8988T (cell line): ENCODE data around the gene FLT1.

ENCODE experiments used
- DNase-seq: peaks from one replicate; pipeline ENCODE4 v3.0.0; 2011

The FLT1 gene

DNA sequence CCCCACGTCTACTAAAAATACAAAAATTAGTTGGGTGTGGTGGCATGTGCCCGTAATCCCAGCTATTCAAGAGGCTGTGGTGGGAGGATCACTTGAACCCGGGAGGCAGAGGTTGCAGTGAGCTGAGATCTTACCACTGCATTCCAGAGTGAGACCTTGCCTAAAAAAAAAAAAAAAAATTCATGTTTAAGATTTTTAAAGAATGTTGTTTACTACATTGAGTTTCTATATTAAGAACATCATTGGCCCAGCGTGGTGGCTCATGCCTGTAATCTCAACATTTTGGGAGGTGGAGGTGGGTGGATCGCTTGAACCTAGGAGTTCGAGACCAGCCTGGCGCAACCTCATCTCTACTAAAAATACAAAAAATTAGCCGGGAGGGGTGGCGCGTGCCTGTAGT lies 31.9 kb upstream of the FLT1 start:
- no peak for DNase-seq

DNA sequence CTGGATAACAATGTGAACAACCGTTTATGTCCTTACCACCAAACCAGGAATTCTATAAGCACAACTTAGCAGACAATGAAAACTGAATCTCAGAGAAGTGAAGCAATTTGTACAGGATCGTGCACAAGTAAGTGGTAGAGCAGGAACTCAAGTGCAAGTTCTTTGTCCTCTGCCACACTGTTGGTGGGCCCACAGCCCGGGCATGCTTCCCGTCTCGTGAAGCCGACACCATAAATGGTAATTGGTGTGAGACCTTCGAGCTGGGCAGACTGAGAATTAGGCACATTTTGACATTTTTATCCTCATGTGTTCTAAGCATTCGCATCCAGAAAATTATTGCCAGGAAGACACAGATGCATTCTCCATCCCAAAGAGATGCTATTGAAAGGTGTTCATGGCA lies 27.9 kb upstream of the FLT1 start:
- DNase-seq: no peak

DNA sequence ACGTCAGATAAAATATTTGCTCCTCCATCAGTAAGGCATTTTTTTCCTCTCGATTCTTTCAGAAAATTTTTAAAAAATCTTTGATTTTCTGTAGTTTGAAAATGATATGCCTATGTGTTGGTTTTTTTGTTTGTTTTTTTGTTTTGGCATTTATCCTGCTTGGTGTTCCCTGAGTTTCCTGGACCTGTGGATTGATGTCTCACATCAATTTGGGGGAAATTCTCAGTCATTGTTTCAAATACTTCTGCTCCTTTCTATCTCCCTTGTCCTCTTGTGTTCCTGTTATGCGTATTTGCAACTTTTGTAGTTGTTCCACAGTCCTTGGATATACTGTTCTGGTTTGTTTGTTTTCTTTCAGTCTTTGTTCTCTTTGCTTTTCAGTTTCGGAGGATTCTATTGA lies 18.8 kb upstream of the FLT1 start:
- DNase-seq: no peak

DNA sequence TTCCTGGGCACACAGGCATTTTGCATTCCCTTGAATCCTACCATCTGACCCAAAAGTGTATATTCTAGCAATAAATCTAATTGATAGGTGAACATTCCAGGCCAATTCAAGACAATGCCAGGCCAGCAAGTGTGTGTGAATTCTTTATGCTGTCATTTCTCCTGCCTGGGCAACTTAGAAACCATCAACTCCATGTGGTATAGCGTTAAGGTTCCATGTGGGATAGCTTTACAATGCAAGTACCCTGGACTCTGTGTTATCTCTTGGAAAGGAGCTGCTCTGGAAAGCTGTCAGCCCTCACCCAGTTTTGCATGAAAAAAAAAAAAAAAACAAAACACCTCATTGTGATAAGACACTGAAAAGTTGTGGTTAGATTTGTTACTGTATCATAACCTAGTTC lies 15.6 kb upstream of the FLT1 start:
- DNase-seq: no peak

DNA sequence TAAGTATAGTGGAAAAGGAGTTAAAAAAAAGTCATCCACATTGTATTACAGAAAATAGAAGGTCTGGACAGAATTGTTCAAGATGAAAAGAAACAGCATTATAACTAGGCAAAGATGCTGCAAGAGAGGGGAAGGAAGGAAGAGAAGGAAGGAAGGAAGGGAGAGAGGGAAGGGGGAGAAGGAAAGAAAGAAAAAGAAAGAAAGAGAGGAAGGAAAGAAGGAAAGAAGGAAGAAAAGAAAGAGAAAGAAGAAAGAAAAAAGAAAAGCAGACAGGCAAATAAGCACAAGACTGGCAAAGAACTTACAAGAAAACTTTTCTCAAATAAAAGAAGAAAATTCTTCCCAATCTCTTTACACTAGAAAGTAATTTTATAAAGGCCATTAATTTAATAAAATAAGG lies 15.1 kb upstream of the FLT1 start:
- no peak for DNase-seq

DNA sequence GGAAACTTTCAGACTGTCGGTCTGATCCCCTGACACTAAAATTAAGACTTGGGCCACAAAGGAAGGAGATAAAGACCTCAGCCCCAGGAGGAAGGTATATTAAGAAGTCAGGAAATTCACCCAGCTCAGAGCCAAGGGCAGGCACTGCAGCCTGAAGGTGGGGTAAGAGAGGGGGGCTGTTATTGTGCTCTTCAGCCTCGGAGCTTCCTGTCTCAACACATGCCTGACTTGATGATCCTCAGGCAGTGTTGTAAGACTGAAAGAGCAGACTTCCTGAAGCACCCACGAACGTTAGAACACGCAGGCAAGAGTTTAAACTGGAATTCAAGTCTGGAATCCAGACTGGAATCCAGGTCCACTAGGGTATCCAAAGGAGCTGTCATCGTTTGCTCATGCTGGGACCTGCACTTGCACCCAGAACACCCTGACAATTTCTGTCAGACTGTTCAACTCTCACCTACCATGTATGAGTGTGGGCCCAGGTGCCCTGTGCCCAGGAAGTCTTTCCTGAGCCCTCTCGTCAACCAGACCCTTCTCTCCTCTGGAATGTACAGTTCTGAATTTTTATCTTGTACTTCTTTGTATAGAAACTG lies 10.7 kb upstream of the FLT1 start:
- no peak for DNase-seq

DNA sequence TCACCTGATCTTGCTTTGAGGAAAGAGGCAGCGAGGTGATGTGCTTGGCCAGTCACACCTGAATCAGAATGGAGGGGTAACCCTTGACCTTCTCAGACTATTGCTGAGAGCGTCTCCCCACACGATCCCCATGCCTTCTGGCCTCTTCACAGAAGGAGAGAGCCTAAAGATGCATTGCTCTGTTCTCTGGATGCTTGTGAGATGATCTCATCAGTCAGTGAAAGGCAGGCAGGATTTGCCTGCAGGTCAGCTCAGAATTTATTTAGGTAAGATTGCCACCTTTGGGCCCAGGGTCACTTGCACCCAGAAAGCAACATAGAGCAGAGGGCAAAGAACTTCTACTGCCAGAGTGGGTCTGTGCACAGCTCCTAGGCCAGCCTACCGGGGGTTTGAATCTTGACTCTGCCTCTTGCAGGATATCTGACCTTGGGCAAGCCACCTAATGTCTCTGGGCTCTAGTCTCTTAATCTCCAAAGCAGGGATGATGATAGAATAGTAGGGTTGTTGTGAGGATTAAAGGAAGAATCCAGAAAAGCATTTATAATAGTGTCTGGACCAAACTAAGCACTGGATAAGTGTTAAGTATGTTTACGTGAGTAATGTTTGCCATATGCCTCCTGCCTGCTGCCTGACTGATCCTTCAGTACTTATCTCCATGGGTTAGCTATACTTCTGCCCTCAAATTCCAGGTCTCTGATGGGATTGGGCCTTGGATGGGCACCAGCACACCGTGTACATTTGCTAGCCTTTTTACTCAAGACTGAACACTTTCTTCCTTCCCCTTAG lies 8.4 kb upstream of the FLT1 start:
- DNase-seq: no peak

DNA sequence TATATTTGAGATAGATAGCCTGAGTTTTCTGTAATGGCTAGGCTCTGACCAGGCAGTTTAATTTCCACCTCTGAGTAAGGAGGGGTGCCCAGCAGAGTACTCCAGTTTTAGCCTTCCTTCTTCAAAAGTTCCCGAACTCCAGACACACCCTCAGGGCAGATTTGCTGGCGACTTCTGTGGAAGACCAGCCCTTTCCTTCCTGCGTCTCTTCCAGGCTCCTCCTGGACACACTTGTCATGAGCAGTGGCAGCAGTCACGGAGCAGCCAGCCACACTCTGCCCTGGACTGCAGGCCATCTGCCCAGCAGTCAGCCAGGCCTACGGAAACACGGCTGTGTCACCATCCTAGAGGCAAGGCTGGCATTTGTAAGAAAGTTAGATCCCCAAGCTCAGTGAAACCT lies 6.6 kb upstream of the FLT1 start:
- no peak for DNase-seq

DNA sequence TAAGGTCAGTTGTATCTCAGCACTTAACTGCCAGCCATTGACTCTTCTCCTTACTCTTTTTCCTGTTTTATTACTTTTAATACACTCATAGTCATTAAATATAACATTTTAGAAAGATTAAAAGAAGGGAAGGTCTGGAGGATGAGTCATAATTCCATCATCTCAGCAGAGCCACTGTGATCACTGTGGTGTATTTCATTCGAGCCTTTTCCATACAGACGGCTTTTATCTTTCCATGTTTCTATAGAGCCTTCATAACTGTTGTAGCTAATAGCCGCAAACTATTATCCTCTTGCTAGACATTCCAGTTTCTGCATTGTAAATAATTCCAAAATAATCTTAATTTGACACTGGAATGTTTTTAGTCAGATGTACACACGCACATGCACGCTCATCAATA lies 4.7 kb upstream of the FLT1 start:
- no peak for DNase-seq

DNA sequence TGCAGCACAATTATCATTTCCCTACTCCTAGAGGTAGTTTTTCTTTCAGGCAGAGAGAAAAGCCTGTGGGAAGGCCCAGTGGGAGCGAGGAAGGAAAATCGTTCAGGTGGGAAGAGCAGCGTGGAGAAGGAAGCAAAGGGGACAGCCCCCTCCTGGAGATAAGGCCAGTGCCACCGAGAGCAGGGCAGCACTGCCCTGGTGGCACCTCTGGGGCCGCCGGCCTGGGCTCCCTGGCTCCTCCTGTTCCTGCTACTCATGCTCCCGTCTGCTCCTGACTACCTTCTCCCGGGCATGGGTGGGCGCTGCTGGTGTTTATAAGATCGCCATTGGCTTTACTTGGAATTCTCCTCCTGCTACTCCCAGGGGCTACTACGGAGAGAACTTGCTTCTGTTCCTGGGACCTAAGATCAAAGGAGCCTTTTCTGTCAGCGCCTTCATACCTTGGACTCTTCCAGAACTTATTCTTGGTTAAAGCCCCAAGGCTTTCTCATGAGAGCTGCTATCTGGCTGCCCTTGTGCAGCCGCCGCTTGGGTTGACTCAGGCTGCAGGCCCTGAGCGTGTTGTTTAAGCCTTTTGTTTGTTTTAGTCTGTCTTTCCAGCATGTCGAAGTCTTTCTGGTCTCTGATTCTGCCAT lies 3.7 kb upstream of the FLT1 start:
- DNase-seq: no peak

DNA sequence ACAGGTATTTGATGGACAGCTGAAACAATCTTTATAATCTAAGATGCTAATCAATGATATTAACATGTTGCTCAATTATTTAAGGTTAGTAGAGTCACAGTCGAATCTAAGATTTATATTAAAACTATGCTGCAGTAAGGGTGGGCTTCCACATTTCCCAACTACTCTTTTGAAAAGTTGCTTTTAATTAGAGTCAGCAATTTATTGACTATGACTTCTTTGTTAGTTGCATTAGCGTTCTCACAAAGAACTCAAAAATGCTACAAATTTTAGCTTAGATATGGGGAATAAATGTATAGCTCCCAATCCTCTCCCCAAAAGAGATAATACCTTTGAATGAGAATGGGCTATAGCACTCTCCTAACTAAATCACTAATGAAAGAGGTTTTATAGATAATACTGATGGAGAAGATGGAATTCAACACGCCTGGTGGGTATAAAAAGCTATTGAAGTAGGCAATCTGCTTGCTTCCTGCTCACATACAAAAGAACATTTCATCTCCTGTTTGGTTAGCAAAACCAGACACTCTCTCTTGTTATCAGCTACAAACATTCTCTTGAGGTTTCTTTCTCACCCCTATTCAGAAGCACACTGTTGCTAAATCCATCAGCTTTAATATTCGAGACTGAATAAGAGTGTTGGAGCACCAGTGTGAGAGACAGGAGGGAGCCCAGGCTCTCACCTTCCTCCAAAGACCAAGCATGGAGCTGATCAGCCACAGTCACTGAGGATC lies 2.4 kb upstream of the FLT1 start:
- no peak for DNase-seq

DNA sequence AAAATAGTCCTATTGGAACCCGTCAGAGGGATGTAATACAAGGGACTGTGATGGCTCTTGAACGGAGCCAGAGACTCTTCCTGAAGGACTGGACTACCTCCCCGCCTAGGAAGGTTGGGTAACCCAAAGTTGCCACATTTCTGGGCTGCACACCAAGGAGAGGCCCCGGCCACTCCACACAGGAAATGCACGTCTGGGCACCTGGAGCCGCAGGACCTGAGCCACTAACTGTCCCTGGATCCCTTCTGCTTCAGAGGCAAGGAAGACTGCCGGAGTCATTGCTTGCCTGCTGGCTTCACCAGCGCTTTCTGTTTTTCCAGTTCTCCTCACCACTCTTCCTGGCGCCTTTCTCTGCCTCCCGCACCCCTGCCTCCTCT lies 1.2 kb upstream of the FLT1 start:
- DNase-seq: no peak

DNA sequence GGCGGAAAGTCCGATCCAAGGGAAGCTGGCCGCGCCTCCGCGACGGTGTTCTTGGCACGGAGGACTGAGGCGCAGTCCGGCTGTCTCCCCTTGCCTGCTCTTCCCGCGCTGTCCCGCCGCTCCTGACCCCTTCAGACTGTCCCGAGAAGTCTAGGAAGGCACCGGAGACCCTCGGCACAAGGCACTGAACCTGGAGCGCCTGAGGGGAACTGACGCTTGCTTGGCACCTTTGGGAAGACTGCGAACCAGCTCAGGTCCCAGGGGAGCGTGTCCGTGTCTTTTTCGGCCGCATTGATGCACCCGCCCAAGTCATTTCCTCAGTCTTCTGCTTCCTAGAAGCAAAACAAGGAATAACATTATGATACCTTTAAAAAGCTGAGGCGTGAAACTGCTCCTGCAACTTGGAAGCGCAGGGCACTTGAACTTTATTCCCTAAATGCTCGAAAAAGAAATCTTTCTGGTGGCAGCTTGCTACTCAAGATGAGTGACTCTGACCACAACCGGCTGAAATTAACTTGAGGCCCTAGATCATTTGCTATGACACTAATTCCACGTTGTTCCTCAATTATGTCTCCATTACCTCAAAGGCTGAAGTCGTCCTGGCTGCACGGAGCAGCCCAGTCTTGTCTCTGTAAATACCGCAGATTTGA lies 735 bp upstream of the FLT1 start:
- DNase-seq: no peak

DNA sequence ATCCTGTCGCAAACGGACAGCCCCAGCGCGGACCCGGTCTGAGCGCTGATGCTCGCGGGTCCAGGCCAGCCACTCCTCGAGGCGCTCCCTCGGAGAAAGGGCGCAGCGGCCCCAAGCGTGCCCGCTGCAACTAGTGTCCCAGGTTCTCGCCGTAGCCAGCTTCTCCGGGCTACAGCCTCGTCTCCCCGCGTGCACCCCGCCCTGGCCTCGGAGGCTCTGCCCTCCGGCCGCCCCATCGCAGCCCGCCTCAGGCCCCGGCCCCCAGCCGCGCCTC lies 487 bp downstream of the FLT1 start:
- DNase-seq: no peak

DNA sequence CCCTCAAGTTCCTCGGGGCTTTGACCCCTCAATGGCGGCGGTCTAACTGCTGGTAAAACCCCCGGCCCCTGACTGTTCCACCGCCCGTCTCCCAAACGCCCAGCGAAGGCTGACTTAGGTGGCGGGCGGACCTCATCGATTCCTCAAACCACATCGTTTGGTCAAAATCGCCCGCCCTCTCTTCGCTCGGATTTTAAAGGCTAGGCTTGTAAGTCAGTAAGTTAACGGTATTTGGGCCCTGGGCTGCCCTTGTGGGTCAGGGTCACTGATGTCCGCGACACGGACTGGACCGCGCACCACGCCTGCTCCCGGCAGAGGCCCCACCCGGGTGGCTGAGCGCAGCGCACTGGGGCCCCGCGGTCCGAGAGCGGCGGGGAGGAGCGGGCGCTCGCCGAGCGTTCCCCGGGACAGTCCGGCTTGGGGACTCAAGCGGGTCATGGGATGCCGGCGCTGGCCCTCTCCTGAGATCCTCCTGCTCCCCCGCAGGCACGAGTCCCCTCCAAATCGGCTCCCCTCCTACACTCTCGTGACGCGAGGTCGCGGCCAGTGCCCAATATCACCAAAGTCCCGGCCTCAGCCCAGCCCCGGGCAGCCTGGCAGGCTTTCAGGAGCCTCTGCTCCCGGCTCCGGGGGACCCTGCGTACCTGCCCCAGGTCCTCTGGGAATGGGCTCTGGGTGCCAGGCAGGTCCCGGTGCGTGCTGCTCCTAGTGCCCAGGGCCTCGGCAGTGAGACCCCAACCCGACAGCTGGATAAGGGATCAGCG lies 1.0 kb downstream of the FLT1 start:
- DNase-seq: no peak

DNA sequence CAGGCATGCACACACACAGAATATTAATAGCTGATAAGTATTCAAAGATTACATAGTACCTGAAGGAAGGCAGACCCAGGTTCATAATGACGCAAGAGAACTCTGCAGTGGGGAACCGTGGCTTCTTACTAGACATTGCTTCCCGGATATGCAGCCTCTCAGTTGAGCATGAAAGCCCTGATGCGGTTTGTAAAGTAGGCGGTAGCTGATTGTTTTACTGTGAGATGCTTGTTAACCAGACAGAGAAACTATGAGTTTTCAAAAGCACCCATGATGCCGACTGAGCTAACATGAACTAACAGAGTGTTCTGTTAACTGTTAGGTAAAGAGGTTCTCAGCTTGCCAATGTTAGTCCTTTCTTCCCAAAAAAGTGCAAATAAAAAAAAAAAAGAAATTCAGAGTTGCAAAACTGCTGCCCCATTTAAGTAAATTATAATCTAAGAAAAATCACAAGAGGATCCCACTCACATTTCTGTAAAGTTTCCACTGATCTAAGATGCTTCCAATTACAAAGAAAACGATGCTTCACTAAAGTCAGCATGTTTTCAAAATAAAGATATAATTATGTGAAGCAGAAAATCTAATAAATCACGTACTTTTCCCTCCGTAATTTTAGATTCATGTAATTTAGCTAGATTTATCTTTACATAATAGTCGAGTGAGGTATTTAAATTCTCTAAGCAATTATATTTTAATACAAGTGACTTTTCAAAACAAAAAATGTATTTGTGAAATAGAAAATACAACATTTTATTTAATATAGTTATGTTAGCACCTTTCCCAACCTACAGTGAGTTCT lies 2.2 kb downstream of the FLT1 start:
- DNase-seq: no peak

DNA sequence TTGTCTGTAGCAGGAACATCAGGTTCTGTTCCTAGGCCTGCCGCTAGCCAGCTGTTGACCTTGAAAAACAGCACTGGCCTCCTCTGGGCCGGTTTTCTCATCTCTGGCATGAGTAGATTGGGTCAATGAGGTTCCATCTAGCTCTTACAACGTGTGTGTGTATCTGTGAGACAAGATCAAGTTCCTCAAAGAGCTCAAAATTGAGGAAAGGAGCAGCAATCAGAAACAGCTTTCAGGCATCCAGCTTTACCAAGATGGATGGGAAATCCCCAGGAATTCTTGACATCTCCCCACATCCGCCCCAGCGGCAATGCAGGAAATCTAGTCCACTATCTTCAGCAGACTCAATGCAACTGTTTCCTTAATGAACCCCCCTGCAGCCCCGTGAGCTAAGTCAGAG lies 4.9 kb downstream of the FLT1 start:
- no peak for DNase-seq

DNA sequence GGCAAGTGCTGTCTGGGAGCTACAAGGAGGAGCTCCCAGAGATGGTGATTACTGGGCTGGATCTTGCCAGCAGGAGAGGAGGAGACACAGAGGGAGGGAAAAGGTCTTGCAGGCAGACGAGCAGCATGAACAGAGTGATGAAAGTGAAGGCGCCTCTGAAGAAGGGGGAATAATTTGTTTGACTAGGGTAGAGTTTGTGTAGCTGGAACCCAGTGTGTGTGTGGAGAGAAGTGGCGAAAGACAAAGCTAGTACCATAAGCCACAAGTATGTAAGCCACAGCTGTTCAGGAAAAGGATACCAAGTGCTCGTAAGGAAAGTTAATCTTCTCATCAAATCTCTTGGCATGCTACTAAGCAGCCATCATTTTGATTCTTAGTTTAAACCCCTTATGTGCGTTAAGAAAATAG lies 5.4 kb downstream of the FLT1 start:
- DNase-seq: no peak

DNA sequence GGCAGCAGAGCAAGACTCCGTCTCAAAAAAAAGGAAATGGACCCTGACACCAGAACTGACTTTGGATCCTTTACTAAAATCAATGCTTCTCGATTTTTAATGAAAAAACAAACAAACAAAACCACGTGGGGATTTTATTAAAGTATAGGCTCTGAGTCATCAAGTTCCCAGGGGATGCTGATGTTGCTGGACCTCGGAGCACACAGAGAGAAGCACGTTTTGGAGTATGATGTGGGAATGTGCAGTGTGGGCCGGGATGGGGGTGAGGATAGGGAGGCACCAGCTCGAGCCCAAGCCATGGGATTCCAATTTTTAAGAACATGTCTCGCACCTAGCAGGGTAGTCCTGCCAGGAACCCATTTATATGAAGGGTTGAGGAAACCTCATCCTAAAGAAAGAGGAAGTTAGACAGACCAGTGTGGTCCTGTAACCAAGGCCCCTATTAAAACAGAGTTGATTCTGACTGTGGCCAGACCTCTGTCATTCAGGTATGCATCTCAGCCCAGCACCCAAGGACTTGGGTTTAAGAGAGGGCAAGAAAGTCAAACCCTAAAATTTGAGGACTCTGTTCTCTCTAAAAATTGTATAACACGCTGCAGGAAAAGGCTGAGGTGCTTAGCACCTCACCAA lies 6.4 kb downstream of the FLT1 start:
- no peak for DNase-seq

DNA sequence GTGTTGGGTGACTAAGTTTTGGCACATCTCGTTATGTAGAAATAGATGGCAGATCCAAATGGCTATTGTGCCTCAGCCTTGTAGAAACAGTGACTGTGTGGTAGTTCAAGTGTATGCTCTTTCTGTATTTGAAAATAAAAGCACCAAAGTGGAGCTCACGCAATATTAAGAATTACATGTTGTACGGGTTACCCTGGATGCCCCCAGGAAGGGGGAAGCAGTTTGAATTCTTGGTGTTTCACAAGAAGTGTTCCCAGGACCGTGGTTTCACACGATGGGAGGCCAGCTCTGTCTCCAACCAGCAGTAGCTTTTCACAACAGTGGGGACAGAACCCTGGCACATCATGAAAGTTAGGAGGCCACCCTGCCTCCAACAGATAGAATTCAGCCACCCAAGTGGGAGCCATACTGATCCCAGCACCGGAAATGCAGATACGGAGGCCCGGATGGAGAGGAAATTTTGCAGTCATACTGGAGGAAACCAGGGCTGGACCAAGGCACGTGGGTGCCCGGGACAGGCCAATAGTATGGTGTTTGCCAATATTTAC lies 8.9 kb downstream of the FLT1 start:
- DNase-seq: no peak

DNA sequence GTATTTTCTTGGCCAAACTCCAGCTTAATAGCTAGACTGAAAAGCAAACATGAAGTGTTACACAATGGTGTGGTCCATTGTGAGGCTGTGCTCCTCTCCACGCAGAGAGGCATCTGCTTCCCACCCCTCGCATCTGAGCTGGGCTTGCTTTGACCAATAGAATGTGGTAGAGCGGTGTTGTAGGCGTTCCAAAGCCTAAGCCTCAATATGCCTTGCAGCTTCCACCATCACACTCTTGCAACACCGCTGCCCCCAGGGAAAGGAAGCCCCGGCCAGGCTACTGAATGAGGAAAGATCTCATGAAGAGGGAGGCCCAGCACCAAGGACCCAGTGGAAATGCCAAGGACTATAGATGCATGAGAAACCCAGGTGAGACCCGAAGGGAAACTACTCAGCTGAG lies 9.4 kb downstream of the FLT1 start:
- DNase-seq: no peak
